ENCODE measurements around the gene ZNF329.

DNA sequence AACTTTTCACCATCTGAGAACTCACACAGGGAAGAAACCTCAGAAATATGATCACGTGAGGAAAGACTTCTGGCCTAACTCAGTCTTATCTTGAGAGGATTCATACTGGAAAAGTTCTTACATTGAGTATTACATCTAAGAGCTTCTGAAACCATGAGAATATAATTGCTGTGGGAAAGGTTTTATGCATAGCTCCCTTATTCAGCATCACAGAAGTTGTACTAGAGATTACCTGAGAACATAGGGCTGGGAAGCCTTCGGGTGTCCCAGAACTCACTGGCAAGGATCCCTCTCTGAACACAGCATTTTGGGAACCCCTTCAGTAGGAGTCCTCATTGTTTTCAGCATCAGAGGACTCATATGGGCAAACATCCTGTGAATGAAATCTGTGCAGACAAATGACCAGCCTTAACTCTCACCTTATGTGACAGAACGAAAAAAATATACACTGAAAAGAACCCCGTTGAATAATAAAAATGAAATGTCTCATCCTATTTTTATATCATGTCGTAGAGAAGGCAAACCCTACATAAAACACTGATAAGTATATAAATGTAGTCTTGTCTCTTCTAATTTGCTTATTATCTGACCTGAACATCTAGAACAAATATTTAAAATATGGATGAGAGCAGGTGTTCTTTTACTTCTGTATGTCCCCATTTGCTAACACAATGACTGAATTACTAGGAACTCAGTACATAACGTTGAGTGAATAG is 46.5 kb upstream of the ZNF329 start:
- no peak for TF ChIP-seq GATA2 (IDR thresholded peaks at IDR 0.05; ENCODE audit: low read depth, low read length)
- TF ChIP-seq GATA3 (IDR thresholded peaks at IDR 0.05; ENCODE audit: low read depth, low read length) = no peak
